HG03139 (cell line): ENCODE results near the gene TSHZ2.
"Not testable (repeated sequence)": the region's sequence is repeated elsewhere in the genome, so short reads cannot be mapped to it uniquely, and the experiment has no call there.

Experiments used
- ATAC-seq: cut with Tn5 transposase; IDR thresholded peaks from one replicate; pipeline ENCODE4 v1.9.1; 2021; ENCODE audit not compliant: unreplicated experiment

The TSHZ2 gene

DNA sequence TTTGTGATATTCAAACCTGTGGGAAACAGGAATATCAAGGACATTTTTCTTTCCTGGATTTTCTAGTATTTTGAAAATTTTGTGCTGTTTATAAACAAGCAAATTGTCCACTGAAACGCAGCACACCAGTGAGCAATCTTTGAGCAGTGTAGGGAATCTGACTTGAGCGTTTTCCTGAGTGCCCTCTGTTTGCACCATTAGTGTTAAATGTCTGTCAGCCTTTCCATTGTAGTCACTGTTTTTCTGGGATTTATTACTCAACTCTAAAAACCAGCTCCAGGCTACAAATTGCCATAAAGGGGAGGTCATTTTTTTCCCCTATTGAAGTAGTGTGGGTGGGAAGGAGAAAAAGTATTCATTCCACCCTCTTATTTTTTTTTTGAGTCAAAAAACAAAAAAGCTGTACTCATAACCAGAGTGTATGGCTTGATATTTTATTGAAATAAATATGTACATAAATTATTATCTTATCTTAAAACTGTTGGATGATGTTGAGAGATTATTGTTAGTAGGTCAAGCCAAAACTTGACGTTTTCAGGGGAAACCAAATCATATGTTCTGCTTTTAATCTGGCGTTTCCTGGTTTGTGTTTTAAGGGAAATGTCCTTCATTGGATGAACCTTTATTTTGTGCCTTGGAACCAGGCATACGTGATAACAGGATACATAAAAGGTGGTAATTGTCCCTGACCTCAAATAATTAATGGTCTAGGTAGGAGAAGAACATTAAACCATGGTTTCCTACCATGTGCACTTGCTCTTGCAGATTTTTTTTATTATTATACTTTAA, 51.8 kb downstream of the TSHZ2 start:
- no peak for ATAC-seq

DNA sequence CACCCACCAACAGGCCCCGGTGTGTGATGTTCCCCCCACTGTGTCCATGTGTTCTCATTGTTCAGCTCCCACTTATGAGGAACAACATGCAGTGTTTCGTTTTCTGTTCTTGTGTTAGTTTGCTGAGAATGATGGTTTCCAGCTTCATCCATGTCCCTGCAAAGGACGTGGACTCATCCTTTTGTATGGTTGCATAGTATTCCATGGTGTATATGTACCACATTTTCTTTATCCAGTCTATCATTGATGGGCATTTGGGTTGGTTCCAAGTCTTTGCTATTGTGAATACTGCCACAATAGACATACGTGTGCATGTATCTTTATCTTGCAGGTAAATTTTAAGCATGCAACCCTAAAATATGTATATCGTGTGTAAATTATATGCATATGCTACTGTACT, 52.5 kb downstream of the TSHZ2 start:
- not testable (repeated sequence) for ATAC-seq

DNA sequence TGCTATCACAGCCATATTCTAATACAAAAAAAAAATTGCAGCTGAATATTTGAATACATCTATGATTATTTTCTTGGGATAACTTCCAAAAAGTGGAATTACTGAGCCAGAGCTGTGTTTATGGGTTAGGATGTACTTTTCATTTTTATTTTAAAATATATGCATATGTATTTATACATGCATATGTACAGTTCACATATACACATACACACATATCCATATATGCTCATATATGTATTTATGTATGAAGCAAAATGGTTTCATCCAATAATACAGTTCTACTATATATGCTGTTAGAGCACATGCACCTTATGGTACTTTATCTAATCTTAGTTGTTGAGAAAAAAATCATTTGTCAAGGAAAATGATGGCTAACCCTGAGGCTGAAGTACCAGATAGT, 54.9 kb downstream of the TSHZ2 start:
- ATAC-seq, result no peak

DNA sequence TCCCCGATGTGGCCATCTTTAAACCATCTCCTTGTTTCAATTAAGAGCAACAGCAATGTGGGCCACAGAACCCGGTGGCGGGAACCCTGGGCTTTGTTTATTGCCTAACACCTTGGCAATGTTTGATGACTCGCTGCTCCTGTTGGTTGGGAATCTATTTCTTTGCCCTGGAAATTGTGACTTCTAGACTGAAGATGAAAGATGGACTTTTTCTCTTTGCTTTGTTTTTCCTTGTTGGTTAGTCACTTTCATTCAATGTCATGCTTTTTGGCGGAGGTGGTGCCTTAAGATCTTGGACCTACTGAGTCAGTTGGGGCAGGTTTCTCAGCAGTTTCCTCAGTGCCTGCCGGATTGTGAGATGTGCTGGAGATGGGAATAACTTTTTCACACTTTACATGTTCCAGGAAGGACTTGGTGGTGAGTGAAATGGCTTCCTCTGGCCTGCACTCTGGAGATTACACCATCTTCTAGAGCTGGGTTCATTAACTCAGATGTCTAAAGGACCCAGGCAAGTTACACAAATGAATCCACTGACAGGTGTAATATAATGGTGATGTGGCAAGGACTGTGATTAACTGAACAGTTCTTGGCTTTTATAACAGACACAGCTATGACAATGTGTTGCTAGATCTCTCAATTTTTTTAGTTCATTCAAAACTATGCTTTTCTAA, 56.3 kb downstream of the TSHZ2 start:
- no peak for ATAC-seq

- ATAC-seq, result no peak
Observed at GRCh38 chr20:53030061-53030460, 57.9 kb downstream of the TSHZ2 start.

GRCh38 chr20:53032046-53032445, 59.9 kb downstream of the TSHZ2 start:
- ATAC-seq, result no peak

DNA sequence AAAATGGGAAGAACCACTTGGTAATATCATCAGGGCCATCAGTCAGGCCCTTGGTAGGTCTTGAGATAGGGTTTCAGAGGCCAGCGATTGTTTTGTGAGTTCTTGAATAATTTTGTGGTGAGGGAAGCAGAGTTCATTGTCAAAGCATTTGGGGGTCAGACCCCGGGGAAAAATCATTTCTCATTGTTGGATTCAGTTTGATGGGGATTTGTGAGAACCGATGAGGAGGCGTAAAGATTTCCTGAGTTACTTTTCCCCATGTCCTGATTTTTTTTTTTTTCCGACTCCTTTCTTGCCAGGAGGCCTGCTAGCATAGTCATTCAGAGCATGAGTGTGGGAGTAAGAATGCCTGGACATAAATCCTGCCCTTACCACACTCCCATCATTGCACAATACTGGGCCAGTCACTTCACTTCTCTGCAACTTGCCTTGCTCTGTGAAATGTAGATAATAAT, 60.3 kb downstream of the TSHZ2 start:
- ATAC-seq, result no peak

GRCh38 chr20:53033176-53033575, 61.0 kb downstream of the TSHZ2 start:
- ATAC-seq, result no peak

DNA sequence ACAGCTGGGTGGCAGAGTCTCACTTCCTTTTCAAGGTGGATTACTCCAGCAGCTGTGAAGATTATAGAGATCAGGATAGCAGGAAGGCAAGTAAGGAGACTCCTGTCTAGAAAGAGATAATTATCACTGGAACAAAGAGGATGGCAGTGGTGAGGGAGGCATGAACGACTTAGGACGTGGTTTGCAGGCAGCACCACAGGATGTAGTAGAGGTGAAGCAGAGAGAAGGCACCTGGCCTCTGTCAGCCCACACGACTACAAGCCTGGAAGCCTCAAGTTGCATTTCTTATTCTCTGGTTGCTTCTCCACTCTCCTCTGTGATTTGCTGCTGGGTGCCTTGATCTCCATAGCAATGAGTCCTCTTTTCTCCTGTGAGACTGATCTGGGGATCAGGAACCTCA, 62.7 kb downstream of the TSHZ2 start:
- ATAC-seq, result no peak

DNA sequence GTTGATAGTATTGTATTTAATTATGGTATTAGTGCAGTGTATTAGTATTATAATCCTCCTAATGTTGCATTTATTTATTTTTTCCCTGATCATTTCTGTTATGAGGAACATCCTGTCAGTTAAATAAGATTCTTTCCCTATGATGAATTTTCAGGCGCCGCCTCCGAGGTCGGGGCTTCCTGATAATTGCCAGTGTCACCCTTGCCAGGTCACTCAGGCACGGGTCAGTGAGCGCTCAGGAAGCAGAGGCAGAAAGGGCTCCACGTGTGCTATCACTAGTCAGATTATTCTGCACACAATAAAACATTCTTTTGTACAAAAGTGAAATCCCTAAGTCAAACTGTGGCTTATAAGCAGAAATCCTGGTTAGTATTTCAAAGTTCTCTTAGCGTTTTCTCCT, 64.8 kb downstream of the TSHZ2 start:
- no peak for ATAC-seq

GRCh38 chr20:53037621-53038020, 65.5 kb downstream of the TSHZ2 start:
- no peak for ATAC-seq

- no peak for ATAC-seq
Observed at GRCh38 chr20:53038299-53038698, 66.1 kb downstream of the TSHZ2 start.

- no peak for ATAC-seq
Observed at GRCh38 chr20:53040693-53041589, 68.8 kb downstream of the TSHZ2 start.

- ATAC-seq, result no peak
Observed at GRCh38 chr20:53042521-53042920, 70.4 kb downstream of the TSHZ2 start.

DNA sequence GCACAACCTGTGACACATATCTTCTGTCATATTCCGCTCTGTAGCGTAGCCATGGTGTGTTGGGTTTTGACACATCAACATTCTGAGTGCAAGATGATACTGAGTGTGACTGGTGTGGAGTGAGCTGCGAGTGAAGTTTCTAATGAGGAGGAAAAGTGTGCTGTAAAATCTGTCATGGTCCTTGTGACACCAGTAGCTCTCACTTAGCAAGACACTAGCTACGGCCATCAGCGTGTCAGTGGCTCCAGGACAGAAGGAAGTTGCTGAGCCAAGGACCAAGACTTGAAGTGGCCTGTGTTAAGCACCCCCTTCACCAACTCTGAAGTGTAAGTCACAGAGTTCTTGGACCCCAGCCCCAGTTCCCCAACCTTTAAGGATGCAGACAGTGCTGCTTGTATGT, 72.1 kb downstream of the TSHZ2 start:
- no peak for ATAC-seq

GRCh38 chr20:53045941-53046340, 73.8 kb downstream of the TSHZ2 start:
- no peak for ATAC-seq

GRCh38 chr20:53047203-53047602, 75.0 kb downstream of the TSHZ2 start:
- no peak for ATAC-seq

DNA sequence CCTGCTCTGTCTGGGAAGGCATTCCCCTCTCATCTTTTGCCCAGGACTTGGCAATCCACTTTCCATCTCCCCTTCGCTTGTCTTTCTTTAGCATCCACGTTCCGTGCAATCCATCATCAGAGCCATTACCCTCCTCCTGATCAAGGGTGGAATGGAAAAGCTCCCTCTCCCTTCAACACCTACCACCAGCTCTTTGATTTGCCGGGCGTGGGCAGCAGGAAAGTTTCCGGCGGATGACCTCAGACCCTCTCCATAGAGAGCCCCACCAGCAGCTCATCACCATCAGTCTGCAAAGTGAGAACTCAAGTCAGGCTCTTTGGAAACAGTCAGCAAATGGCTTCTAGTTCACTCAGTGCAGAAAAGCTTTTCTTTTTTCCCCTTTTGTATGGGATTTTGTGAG, 76.2 kb downstream of the TSHZ2 start:
- no peak for ATAC-seq

DNA sequence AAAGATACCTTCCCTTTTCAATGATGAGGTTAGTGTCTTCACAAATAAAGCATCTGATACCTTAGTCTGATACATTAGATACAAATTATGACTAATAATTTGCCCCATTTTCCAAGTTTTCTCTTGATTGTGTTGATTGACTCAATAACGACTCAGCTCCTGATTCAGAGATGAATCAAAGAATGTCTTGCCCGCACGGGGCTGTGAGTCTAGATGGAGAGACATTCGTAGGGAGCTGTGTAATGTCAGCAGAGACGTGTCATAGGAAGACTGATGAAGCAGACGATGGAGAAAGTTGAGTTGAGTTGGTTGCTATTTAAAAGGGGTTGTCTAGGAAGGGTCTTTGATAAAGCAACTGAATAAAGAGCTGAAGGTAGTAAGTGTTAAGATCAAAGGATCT, 78.2 kb downstream of the TSHZ2 start:
- ATAC-seq, result no peak

- no peak for ATAC-seq
Observed at GRCh38 chr20:53052380-53052779, 80.2 kb downstream of the TSHZ2 start.

GRCh38 chr20:53053595-53053994, 81.4 kb downstream of the TSHZ2 start:
- no peak for ATAC-seq
